NCI-H446 (cell line): ENCODE results near the gene EPS8L2.

Experiments
- DNase-seq, 2 experiments: peaks; one replicate each; lab custom pipeline; 2025; lab: John Stamatoyannopoulos, UW

EPS8L2 gene

GRCh38 chr11:705646-706438 lies at the start of gene EPS8L2:
EPS8L2 (plus strand) TSS chr11:706231; CDS start chr11:709408, 3,177 bp downstream.
- no peak for DNase-seq

GRCh38 chr11:656426-656825 lies 49.6 kb upstream of the EPS8L2 start:
- DNase-seq: no peak

DNA sequence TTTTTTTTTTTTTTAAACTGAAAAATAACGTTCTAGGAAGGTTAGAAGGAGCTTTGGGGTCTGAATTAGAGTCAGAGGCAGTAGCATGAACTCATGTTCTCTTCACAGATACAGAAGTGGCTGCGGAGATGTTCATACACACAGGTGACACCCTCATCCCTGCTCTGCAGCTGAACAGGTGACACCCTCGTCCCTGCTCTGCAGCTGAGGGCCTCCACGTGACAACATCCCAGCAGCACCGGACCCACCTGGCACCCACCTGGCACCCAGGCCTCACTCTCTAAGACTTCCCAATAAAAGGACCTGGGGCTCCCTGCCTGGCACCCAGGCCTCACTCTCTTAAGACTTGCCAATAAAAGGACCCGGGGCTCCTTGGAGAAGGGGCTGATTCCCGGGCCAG lies 49.2 kb upstream of the EPS8L2 start:
- DNase-seq: no peak

GRCh38 chr11:657691-658126 lies 48.3 kb upstream of the EPS8L2 start:
- DNase-seq: no peak

DNA sequence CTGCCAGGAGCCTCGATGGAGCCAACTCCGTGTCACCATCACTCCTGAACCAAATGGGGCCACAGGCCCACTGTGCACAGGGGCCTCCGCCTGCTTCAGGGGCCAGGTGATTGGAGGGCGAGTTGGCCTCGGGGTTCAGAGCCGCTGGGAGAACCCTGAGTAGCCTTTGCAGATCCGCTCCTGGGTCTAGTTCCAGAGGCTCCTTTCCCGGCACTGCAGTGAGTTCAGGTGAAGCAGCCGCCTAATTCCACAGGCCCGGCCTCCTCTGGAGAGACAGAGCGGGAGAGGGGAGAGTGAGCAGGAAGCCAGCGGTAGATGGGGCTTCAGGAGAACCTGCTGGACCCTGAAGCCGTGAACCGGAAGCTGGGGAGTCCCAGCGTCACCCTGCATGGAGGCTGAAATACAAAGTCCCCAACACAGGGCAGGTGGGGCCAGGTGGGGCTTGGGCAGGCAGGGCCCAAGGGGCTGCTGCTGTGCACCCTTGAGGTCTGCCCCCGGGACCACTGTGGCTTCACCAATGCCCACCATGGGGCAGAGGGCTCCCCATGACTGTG lies 46.4 kb upstream of the EPS8L2 start:
- DNase-seq: no peak

DNA sequence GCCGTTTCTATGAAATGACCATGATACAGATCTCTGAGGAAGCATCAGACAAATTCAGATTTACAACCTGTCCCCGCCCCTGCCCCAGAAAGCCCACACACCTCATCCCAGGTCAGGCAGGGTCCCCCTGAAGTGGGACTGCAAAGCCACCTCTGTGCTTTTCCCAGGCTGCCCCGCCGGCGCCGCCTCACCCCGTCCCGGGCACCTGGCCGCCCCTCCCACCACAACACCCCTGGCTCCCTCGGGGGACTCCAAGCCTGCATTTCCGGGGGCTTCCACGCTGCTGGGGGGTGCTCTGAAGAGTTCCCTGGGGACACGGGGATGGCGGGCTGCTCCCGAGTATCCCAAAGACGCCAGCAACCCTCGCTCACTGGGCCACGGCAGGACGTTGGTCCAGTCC lies 45.8 kb upstream of the EPS8L2 start:
- DNase-seq: no peak

DNA sequence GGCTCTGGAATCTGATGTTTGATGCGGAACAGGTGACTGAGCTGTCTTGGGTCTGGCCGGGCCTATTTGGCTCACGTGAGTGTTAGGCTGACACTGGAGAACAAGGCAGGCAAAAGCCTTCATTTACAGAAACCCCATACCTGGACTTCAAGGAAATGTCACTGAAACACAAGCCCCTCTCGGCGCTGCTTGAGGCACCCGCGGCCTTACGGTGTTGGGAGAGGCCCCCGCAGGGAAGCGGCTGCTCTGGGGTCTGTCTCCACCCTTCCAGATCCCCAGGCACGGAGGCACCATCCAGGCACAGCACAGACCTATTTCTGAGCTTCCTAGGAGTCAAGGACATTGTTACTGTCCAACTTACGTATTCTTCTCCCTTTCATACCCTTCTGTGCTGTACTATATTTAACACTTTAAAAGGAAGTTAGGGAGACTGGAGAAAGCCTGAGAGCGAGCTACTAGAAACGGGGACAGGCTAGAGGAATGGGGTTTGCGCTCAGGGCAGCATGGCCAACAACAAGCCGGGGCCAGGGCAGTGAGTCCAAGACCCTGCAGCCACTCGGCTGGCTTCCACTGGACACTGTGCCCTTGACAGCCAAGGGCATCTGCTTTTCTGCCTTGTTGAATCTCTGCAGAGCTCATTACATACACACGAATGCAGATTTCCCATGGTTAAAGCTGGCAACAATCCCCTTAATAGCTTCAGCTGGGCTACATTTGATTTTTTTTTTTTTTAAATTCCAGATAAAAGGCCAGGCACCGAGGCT lies 45.2 kb upstream of the EPS8L2 start:
- DNase-seq: no peak

- peak in 1 of 2 experiments; percentile 36 for DNase-seq
Observed at GRCh38 chr11:662689-663274, 43.2 kb upstream of the EPS8L2 start.

- DNase-seq: no peak
Observed at GRCh38 chr11:665062-665703, 40.8 kb upstream of the EPS8L2 start.

DNA sequence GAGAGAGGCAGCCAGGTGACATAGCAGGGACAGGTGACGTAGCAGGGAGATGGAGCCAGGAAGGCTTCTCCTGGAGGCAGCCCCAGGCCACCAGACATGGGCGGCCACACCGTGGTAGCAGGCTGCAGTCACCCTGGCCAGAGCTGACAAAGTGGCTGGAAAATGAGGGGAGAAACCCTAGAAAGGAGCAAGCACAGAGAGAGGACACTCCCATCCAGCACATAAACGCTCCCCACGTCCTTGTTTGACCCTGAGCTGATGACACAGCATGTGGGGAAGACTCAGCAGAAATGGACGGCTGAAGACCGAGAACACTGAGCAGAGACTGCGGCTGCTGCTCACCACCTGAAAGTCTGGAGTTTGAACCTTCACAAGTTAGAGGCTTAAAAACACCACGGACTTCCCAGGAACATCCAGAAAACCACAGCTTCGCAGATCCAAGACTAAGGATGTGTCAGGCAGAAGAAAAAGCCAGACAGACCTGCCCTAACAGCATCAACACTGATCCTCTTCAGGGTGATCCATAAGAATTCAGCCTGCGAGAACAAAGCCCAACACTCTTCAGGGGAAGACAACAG lies 40.2 kb upstream of the EPS8L2 start:
- DNase-seq: no peak

GRCh38 chr11:673866-674265 lies 32.2 kb upstream of the EPS8L2 start:
- no peak for DNase-seq

- no peak for DNase-seq
Observed at GRCh38 chr11:674406-674805, 31.6 kb upstream of the EPS8L2 start.

- DNase-seq: no peak
Observed at GRCh38 chr11:678297-678696, 27.7 kb upstream of the EPS8L2 start.

DNA sequence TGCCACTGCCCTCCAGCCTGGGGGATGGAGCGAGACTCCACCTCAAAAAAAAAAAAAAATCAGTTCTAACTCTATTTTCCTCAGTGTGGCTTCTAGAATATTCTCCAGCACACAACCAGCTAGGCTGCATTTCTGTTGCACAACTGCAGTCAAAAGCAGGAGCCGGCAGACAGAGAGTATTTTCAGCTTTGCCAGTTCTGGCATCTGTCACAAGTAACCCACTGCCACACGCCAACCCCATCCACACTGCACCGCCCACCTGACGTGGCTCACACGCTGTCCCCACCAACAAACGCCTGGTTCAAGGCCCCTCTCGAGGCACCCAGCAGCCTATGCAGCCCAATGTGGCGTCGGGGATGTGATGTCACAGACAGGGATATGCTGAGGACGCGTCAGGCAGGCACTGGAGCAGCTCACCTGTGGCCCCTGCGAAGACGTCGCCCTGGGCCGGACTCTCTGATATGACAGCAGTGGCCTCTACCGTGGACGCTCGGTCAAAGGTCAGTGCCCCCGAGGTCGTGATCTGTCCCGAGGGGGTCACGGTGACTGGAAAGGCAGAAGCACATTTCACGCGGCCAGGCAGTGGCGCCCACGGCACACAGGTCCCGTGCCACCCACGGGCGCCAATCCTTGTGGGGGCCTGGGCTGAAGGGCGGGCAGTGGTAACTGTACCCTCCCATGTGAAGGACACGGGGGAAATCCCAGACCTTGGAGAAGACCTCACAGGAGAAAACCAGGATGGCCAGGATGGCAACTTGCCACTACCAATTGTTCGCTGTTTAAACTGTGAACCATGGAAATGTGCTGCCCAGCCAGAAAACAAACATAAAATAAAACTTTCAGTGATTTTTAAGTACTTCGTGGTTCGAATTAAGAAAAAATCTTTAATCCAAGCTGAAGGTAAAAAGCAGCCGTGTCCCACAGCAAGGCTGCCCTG lies 26.5 kb upstream of the EPS8L2 start:
- DNase-seq: no peak

- no peak for DNase-seq
Observed at GRCh38 chr11:680476-680875, 25.6 kb upstream of the EPS8L2 start.

DNA sequence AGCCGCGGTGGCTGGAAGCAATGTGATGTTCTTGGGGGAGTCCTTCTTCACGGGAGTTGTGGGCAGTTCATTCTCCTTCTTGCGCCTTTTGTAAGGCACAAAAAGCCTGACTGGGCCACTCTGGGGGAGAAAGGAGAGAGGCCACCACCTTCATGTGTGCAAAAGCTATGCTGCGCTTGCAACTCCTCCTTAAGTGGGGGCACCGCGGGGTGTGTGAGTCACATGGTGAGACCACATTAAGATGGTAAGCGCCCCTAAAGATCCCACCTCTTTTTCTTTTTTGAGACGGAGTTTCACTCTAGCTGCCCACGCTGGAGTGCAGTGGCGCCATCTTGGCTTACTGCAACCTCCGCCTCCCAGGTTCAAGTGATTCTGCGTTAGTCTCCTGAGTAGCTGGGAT lies 25.1 kb upstream of the EPS8L2 start:
- no peak for DNase-seq

DNA sequence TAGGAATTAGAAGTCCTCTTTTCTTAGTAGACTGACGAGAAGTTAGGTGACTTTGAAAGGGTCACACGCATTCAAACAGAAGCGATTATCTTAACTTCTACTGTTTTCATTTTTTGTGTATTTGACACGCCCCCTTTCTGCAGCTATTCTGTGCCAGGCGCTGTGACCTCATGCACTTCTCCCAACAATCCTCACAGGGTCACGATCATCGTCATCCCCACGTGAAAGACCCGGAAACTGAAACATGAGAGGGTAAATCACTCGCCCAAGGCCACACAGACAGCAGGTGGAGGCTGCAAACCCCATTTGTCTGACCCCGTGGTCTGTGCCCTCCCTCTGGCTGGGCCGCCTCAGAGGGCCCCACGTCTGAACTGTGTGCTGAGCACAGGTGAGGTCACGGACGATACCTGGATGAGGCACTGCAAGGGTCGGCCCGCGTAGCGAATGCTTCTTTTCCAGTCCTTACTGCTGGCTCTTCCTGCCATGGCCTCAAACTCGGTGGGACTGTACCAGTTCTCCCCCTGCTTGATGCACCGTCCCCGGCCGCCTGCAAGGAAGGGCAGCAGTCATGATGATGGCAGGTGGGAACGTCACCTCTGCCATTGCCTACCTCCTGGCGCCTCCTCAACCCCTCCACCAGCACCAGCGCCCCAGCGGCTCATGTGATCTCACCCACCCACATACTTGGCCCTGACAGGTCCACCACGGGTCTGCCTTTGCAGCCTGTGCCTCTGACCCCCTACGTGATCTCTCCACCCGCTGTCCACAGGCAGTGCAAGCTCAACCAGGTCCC lies 19.4 kb upstream of the EPS8L2 start:
- DNase-seq: no peak

GRCh38 chr11:687751-688150 lies 18.3 kb upstream of the EPS8L2 start:
- no peak for DNase-seq

DNA sequence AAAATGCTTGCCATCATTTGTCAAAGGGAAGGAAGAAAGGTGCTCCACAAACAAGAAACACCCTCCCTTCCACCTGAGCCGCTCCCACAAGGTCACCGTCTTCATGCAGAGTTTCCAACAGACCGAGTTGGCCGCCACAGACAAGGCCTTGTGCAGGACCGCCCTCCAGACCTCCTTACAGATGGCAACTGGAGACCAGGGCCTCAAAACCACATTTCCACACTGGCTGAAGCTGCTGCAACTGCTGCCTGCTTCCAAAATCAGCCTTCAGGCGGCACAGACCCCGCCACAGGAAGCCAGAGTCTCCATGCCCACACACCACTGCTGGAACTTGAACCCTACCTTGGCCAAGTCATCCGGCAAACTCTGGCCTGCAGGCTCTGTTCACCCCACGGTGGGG lies 17.4 kb upstream of the EPS8L2 start:
- DNase-seq: no peak

- DNase-seq: no peak
Observed at GRCh38 chr11:689625-690024, 16.4 kb upstream of the EPS8L2 start.
